Astrocyte of the spinal cord (primary cell): ENCODE results near the gene ABCA4.

ENCODE experiments used
- DNase-seq: peaks from one replicate; pipeline ENCODE4 v3.0.0; 2011; ENCODE audit warnings: low read depth, low spot score
- H3K4me3 ChIP-seq: 2 replicates; pipeline ENCODE4 v1.5.1; 2011; ENCODE audit warnings: low read depth, mild to moderate bottlenecking, low read length, moderate library complexity
- CTCF ChIP-seq: IDR thresholded peaks from 2 replicates; pipeline ENCODE4 v1.5.1; 2012; ENCODE audit warnings: low read depth, mild to moderate bottlenecking, low read length, inconsistent platforms
- in situ Hi-C: cut with HindIII; loops from 2 replicates; pipeline ENCODE4 v1.10.0; 2017; ENCODE audit warnings: low sequenced_read_pairs

Gene ABCA4

DNA sequence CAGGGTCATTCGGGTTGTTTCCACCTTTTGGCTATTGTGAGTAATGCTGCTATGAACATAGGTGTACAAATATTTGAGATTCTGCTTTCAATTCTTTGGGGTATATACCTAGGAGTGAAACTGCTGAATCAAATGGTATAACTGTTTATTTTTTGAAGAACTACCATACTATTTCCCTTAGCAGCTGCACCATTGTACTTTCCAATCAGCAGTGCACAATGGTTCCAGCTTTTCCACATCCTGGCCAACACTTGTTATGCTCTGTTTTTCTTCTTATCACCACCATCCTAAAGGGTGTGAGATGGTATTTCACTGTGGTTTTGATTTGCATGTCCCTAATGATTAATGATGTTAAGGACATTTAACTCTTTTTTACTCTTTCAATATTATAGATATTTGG lies 3.6 kb upstream of the ABCA4 start:
- in situ Hi-C loops: no loop called here
- TF ChIP-seq CTCF: no peak
- no peak for DNase-seq
- H3K4me3 ChIP-seq: no peak overlapping the region

DNA sequence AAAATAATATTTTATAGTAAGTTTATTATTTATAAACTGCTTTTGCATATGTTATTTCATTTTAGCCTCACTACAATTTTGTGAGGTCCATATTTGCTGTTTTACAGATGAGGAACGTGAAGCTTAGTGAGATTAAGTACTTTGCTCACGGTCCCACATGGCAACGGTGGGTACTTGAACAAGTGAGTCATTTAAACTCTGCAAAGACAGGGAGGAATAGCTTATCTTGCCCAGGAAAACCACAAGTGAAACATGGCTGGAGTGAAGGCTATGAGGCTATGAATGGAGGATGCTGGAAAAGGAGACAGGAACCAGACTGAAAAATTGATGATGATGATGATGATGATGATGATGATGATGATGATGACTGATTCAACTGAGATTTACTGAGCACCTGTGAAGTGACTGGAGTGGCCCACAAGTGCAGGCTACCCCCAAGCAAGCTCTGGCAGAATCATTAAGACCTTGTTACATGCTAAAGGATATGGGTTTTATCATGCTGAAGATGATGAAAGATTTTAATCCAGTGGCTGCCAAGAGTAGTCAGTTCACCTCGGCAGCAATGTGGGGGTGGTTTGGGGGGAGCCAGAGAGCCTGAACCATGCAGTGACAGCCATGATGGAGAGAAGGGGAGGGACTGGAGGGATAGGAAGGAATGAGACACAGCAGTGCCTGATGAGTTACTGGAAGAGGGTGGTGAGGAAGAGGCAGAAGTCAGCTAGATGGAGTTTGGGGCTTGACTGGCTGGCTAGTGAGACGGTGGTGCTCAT lies 1.4 kb upstream of the ABCA4 start:
- TF ChIP-seq CTCF: no peak
- no peak overlapping the region for H3K4me3 ChIP-seq
- peak; percentile 69 for DNase-seq
- in situ Hi-C loops: no loop called here

DNA sequence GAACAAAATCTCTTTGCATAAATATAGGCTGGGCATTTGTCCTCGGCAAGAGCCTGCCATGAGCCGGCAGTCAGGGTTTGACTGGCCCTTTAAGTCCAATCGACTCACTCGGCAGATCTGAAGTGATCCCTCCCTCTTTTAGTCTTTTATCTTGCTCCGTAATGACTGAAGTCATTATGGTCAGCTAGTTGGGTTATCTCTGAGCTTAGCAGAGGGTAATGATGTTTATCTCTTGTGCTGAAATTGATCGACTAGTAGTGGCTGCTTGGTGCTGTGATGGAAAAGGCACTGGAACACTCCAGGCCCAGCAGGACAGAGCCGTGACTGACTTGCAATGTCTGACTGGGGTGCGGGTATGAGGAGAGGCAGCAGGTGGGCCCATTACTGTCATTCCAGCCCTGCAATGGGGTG lies 468 bp upstream of the ABCA4 start:
- no peak for DNase-seq
- H3K4me3 ChIP-seq: no peak overlapping the region
- in situ Hi-C loops: no loop called here
- TF ChIP-seq CTCF: no peak

- DNase-seq: no peak
- no peak overlapping the region for H3K4me3 ChIP-seq
- no peak for TF ChIP-seq CTCF
- in situ Hi-C loops: no loop called here
Observed at GRCh38 chr1:94120570-94120901, 412 bp downstream of the ABCA4 start.

- H3K4me3 ChIP-seq: no peak overlapping the region
- in situ Hi-C loops: no loop called here
- TF ChIP-seq CTCF: no peak
- no peak for DNase-seq
Observed at GRCh38 chr1:94119796-94120569, 965 bp downstream of the ABCA4 start.

- in situ Hi-C loops: no loop called here
- no peak overlapping the region for H3K4me3 ChIP-seq
- TF ChIP-seq CTCF: no peak
- no peak for DNase-seq
Observed at GRCh38 chr1:94119306-94119705, 1.6 kb downstream of the ABCA4 start.
